ENCODE results near the gene ATXN2.
A peak's percentile ranks its signal among the peaks of the same experiment; 100 is the strongest.

ATXN2 gene

DNA sequence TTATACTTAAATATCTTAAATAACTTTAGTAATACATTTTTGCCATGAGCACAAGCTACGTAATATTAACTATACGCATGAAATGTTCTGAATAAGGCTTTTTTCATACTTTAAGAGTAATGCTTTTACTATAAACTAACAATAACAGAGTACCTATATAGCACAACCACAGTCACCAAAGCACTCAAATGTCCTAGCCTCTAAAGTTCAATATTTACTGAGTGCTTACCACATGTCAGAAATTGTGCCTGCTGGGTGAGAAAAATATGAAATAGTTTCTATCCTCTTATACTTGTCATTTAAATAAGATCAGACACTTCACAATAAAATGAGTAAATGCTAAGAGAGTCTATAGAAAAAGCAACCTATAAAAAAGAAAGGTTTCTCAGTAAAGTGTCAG, 110.3 kb downstream of the ATXN2 start:
- H3K27me3 Mint-ChIP-seq (ENCODE audit: low read depth) = no peaks in the 10 kb centered on the region
- TF ChIP-seq, protein P1, sequence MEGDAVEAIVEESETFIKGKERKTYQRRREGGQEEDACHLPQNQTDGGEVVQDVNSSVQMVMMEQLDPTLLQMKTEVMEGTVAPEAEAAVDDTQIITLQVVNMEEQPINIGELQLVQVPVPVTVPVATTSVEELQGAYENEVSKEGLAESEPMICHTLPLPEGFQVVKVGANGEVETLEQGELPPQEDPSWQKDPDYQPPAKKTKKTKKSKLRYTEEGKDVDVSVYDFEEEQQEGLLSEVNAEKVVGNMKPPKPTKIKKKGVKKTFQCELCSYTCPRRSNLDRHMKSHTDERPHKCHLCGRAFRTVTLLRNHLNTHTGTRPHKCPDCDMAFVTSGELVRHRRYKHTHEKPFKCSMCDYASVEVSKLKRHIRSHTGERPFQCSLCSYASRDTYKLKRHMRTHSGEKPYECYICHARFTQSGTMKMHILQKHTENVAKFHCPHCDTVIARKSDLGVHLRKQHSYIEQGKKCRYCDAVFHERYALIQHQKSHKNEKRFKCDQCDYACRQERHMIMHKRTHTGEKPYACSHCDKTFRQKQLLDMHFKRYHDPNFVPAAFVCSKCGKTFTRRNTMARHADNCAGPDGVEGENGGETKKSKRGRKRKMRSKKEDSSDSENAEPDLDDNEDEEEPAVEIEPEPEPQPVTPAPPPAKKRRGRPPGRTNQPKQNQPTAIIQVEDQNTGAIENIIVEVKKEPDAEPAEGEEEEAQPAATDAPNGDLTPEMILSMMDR (IDR thresholded peaks at IDR 0.05; ENCODE audit: unreplicated experiment in 3 of 3) = no peak
- peak overlapping the region in 1 of 3 experiments; percentile 63 for H3K27ac Mint-ChIP-seq
- peaks cover 63% of the 10 kb centered on the region for H3K36me3 Mint-ChIP-seq (ENCODE audit: low read depth)
- H3K4me1 Mint-ChIP-seq = no peaks in the 10 kb centered on the region
- H3K4me3 Mint-ChIP-seq = no peak overlapping the region
- no peaks in the 10 kb centered on the region for H3K9me3 Mint-ChIP-seq

GRCh38 chr12:111488271-111488670, 110.8 kb downstream of the ATXN2 start:
- TF ChIP-seq, protein P1 (IDR thresholded peaks at IDR 0.05; ENCODE audit: unreplicated experiment in 3 of 3) = no peak
- H3K4me1 Mint-ChIP-seq = no peaks in the 10 kb centered on the region
- H3K36me3 Mint-ChIP-seq (ENCODE audit: low read depth) = peaks cover 66% of the 10 kb centered on the region
- no peak overlapping the region for H3K4me3 Mint-ChIP-seq
- no peaks in the 10 kb centered on the region for H3K9me3 Mint-ChIP-seq
- no peaks in the 10 kb centered on the region for H3K27me3 Mint-ChIP-seq (ENCODE audit: low read depth)
- H3K27ac Mint-ChIP-seq = peak overlapping the region in 1 of 3 experiments; percentile 53

- Mint-ChIP-seq H3K36me3 (ENCODE audit: low read depth) (peaks cover 68% of the 10 kb centered on the region), H3K4me3 (no peak overlapping the region), H3K9me3 (no peaks in the 10 kb centered on the region), H3K27ac (peak overlapping the region in 1 of 3 experiments; percentile 8), H3K27me3 (ENCODE audit: low read depth) (no peaks in the 10 kb centered on the region), H3K4me1 (no peaks in the 10 kb centered on the region)
- TF ChIP-seq, protein P1 (IDR thresholded peaks at IDR 0.05; ENCODE audit: unreplicated experiment in 3 of 3) = peak in 2 of 3 experiments; percentile 9 to 13
Observed at GRCh38 chr12:111482462-111482861, 116.7 kb downstream of the ATXN2 start.

- H3K9me3 Mint-ChIP-seq = no peaks in the 10 kb centered on the region
- TF ChIP-seq, protein P1 (IDR thresholded peaks at IDR 0.05; ENCODE audit: unreplicated experiment in 3 of 3) = no peak
- peaks cover 59% of the 10 kb centered on the region for H3K36me3 Mint-ChIP-seq (ENCODE audit: low read depth)
- no peak overlapping the region for H3K4me3 Mint-ChIP-seq
- no peaks in the 10 kb centered on the region for H3K27me3 Mint-ChIP-seq (ENCODE audit: low read depth)
- H3K4me1 Mint-ChIP-seq = peaks cover 14% of the 10 kb centered on the region
- H3K27ac Mint-ChIP-seq = peak overlapping the region; percentile 69 to 90 (median 87)
Observed at GRCh38 chr12:111471236-111471635, 127.9 kb downstream of the ATXN2 start.

- Mint-ChIP-seq H3K27me3 (ENCODE audit: low read depth) (no peaks in the 10 kb centered on the region), H3K27ac (peak overlapping the region in 1 of 3 experiments; percentile 17), H3K36me3 (ENCODE audit: low read depth) (peaks cover 56% of the 10 kb centered on the region), H3K4me3 (no peak overlapping the region), H3K4me1 (peaks cover 14% of the 10 kb centered on the region), H3K9me3 (no peaks in the 10 kb centered on the region)
- TF ChIP-seq, protein P1 (IDR thresholded peaks at IDR 0.05; ENCODE audit: unreplicated experiment in 3 of 3) = no peak
Observed at GRCh38 chr12:111469401-111469800, 129.7 kb downstream of the ATXN2 start.

- Mint-ChIP-seq H3K27ac (peak overlapping the region; percentile 28 to 82 (median 32)), H3K27me3 (ENCODE audit: low read depth) (no peaks in the 10 kb centered on the region), H3K36me3 (ENCODE audit: low read depth) (peaks cover 53% of the 10 kb centered on the region), H3K9me3 (no peaks in the 10 kb centered on the region), H3K4me3 (no peak overlapping the region), H3K4me1 (peaks cover 14% of the 10 kb centered on the region)
- TF ChIP-seq, protein P1 (IDR thresholded peaks at IDR 0.05; ENCODE audit: unreplicated experiment in 3 of 3) = no peak
Observed at GRCh38 chr12:111467857-111468241, 131.3 kb downstream of the ATXN2 start.

All from nephron (organoid).